GM21447 (cell line): ENCODE data around the gene ADGRG3.

Experiments
- ATAC-seq: cut with Tn5 transposase; IDR thresholded peaks from one replicate; pipeline ENCODE4 v1.9.1; 2021; ENCODE audit not compliant: unreplicated experiment

ADGRG3 gene

GRCh38 chr16:57694725-57695679 lies 26.9 kb downstream of the ADGRG3 start, which contains the start of gene DRC7:
Gene DRC7 (plus strand): TSS chr16:57694806. CDS start chr16:57697950, 3,144 bp downstream.
- no peak for ATAC-seq

GRCh38 chr16:57695680-57696069 lies 27.6 kb downstream of the ADGRG3 start:
- no peak for ATAC-seq

- ATAC-seq = no peak
Measured at GRCh38 chr16:57696240-57696639, 28.1 kb downstream of the ADGRG3 start.

- ATAC-seq = no peak
Measured at GRCh38 chr16:57697896-57698537, 29.9 kb downstream of the ADGRG3 start.

DNA sequence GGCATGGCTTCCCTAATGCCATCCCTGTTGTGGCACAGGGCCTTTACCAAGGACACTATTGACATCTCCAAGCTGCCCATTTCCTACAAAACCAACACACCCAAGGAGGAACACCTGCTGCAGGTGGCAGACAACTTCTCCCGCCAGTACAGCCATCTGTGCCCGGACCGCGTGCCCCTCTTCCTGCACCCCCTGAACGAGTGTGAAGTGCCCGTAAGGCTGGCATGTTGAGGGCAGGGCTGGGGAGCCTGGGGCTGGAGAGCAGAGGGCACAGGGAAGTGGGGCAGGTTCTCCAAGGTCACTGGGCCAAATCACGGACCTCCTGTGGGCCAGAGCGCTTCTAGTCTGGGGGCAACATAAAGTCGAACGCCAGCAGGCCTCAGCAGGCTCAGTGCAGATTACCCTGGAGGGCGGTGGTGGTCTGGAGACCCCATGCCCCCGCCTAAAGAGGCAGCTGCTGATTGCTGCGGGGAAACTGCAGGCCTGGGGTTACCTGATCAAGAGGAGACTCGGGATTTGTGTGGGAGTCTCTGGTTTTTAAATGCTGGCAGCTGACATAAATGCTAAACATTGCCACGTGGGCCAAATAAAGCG lies 30.8 kb downstream of the ADGRG3 start:
- no peak for ATAC-seq

GRCh38 chr16:57699481-57699880 lies 31.4 kb downstream of the ADGRG3 start:
- ATAC-seq = no peak

- ATAC-seq = no peak
Measured at GRCh38 chr16:57699899-57700298, 31.8 kb downstream of the ADGRG3 start.

DNA sequence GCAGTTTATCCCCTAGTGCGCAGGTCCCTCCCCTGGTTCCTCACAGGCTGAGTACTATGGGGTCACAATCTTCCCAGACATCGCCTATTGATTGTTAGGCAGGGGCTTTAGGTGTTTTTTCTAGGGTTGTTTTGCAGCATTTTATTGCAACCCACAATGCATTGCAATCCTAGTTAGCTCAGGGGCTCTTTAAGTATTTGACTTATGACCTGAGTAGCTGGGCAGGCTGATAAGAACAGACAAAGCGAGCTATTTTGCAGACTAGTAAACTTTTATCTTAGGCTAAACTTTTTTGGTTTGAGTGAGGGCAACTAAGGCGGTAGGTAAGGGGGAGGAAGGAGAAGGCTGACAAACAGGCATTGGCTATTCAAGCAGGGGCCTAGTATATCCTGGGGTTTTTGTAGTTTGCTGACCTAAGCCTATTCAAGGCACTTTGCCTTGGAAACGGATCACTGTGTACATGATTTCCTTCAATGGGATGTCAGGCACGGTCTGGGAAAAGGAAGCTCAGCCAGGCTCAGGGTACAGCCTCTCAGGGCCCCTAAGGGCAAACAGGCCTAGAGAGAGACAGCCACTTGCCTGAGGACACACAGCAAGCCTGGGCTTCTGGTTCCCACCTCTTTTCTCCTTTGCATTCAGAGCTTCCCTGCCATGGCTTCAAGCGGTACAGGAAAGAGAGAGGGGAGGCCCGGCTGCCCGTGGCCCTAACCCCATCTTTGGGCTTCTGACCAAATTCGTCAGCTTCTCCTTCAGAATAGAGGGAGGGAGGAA lies 32.9 kb downstream of the ADGRG3 start:
- ATAC-seq = no peak

- ATAC-seq = no peak
Measured at GRCh38 chr16:57701759-57702371, 33.8 kb downstream of the ADGRG3 start.

DNA sequence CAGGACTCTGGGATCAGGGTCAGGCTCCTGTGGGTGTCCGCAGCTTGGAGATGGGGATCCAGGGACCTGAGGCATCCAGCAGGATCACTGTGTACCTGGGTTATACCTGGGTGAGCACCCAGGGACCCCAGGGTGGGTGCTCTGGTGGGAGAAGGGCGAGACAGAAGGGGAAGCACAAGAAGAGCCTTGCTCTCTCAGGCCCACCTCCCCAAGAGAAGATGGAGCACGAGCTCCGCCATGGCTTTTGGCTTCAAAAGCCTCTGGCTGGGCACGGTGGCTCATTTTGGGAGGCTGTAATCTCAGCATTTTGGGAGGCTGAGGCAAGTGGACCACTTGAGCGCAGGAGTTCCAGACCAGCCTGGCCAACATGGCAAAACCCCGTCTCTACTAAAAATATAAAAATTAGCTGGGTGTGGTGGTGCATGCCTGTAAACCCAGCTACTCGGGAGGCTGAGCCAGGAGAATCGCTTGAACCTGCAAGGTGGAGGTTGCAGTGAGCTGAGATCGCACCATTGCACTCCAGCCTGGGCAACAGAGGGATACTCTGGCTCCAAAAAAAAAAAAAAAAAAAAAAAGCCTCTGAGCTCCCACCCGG lies 35.4 kb downstream of the ADGRG3 start:
- ATAC-seq = no peak

- no peak for ATAC-seq
Measured at GRCh38 chr16:57704011-57704904, 36.2 kb downstream of the ADGRG3 start.

DNA sequence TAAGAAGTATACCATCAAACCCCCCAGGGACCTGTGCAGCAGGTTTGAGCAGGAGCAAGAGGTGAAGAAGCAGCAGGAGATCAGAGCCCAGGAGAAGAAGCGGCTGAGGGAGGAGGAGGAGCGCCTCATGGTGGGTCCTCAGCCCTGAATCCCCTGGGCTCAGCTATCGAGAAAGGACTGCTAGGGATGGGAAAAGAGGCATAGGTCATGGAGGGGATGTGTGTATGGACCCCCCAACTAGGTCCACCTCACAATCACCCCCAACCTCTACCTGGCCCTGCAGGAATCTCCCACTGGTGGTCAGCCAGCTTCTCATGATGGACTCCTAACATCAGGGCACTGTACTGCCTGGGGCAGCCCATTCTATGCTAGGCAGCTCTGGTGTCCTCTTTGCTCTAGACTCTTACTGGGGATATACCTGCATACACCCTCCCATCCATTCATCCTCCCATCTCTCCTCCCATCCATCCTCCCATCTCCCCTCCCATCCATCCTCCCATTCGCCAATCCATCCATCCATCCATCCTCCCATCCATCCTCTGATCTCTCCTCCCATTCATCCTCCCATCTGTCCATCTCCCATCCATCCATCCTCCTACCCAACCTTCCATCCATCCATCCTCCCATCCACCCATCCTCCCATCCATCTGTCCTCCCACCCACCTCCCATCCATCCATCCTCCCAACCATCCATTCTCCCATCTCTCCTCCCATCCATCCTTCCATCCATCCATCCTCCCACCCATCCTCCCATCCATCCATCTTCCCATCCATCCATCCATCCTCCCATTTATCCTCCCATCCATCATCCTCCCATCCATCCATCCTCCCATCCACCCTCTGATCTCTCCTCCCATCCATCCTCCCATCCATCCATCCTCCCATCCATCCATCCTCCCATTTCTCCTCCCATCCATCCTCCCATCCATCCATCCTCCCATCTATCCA lies 37.1 kb downstream of the ADGRG3 start:
- no peak for ATAC-seq

DNA sequence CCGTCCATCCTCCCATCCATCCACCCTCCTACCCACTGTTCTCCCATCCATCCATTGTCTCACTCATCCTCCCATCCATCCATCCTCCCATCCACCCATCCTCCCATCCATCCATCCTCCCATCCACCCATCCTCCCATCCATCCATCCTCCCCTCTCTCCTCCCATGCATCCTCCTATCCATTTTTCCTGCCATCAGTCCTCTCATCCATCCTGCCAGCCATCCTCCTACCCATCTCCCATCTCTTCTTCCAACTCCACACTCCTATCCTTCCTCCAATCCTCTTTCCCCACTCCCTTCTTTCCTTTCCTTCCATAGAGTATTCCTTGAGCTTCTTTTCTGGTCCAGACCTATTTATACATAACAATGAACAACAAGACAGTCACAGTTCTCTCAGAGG lies 38.6 kb downstream of the ADGRG3 start:
- no peak for ATAC-seq

DNA sequence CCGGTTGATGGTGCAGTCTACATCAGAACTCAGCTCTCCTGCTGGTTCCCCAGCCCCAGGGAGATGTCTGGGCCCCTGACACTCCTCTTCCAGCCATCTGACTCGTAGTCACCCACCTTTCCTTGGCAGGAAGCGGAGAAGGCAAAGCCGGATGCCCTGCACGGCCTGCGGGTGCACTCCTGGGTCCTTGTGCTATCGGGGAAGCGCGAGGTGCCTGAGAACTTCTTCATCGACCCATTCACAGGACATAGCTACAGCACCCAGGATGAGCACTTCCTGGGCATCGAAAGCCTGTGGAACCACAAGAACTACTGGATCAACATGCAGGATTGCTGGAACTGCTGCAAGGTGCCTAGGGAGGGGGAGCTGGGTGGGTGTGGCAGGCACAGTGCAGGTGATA lies 39.2 kb downstream of the ADGRG3 start:
- no peak for ATAC-seq

GRCh38 chr16:57708168-57708567 lies 40.1 kb downstream of the ADGRG3 start:
- ATAC-seq = no peak

DNA sequence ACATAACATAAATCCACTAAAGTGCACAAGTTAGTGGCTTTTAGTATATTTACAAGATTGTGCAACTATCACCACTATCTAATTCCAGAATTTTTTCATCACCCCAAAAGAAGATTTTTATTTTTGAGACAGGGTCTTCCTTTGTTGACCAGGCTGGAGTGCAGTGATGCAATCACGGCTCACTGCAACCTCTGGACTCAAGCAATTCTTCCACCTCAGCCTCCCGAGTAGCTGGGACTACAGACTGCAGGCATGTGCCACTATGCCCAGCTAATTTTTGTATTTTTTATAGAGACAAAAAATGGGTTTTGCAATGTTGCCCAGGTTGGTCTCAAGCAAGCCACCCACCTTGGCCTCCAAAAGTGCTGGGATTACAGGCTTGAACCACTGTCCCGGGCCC lies 41.6 kb downstream of the ADGRG3 start:
- ATAC-seq = no peak

- no peak for ATAC-seq
Measured at GRCh38 chr16:57711346-57711745, 43.2 kb downstream of the ADGRG3 start.

GRCh38 chr16:57711993-57712392 lies 43.9 kb downstream of the ADGRG3 start:
- no peak for ATAC-seq
